Measurements from ENCODE around the gene HCAR3.

- TF ChIP-seq CTCF (IDR thresholded peaks at IDR 0.05; ENCODE audit: poor library complexity, severe bottlenecking) (no peak), POLR2AphosphoS5 (IDR thresholded peaks at IDR 0.05) (no peak), TAF1 (IDR thresholded peaks at IDR 0.05; ENCODE audit: low read depth) (no peak)
Measured at GRCh38 chr12:122732170-122732569, 15.6 kb upstream of the HCAR3 start.
